Liver (tissue), 9 donors: ENCODE data around the gene NCAM1. TPM values are rescaled to one million over a fixed set of nuclear protein-coding genes. Genes with fewer than 3 reads are reported as not detected.
"Not testable (repeated sequence)": the region's sequence is repeated elsewhere in the genome, so short reads cannot be mapped to it uniquely, and the experiment has no call there.

Source experiments
- DNase-seq: peaks from one replicate; pipeline ENCODE4 v3.0.0-alpha.2; 2017; ENCODE audit warnings: low spot score
- H3K27ac ChIP-seq, 2 donors: one replicate each; pipeline ENCODE4 v1.7.0; 2013; ENCODE audit warnings: inconsistent platforms in 2 of 2, low read length in 2 of 2, control low read depth in 1 of 2, low read depth in 1 of 2, mild to moderate bottlenecking in 1 of 2
- H3K27me3 ChIP-seq, 4 donors: one replicate each; pipeline versions ENCODE4 v1.6.1 to v1.7.0; 2013; ENCODE audit warnings: low read length in 3 of 4, inconsistent platforms in 1 of 4, mild to moderate bottlenecking in 1 of 4, moderate library complexity in 1 of 4; ENCODE audit not compliant: control insufficient read depth in 4 of 4, insufficient read depth in 4 of 4
- H3K36me3 ChIP-seq, 4 donors: one replicate each; pipeline versions ENCODE4 v1.6.1 to v1.7.0; 2013; ENCODE audit warnings: low read length in 3 of 4, mild to moderate bottlenecking in 3 of 4, low read depth in 1 of 4, moderate library complexity in 1 of 4; ENCODE audit not compliant: control insufficient read depth in 4 of 4, insufficient read depth in 3 of 4
- H3K4me1 ChIP-seq, 4 donors: one replicate each; pipeline versions ENCODE4 v1.6.1 to v1.7.0; 2013; ENCODE audit warnings: low read length in 3 of 4, mild to moderate bottlenecking in 3 of 4, moderate library complexity in 1 of 4; ENCODE audit not compliant: control insufficient read depth in 4 of 4, insufficient read depth in 4 of 4
- H3K4me3 ChIP-seq, 3 donors: one replicate each; pipeline versions ENCODE4 v1.6.1 to v1.7.0; 2013; ENCODE audit warnings: low read length in 3 of 3, control low read depth in 1 of 3, low read depth in 1 of 3, mild to moderate bottlenecking in 1 of 3
- H3K9ac ChIP-seq, 2 donors: one replicate each; pipeline ENCODE4 v1.7.0; 2013; ENCODE audit warnings: low read length in 2 of 2, mild to moderate bottlenecking in 2 of 2, moderate library complexity in 2 of 2, control low read depth in 1 of 2, low read depth in 1 of 2
- H3K9me3 ChIP-seq, 4 donors: one replicate each; pipeline versions ENCODE4 v1.6.1 to v1.7.0; 2013; ENCODE audit warnings: low read length in 3 of 4; ENCODE audit not compliant: control insufficient read depth in 4 of 4
- ATF3 ChIP-seq: IDR thresholded peaks from 2 replicates; pipeline ENCODE4 v1.6.1; 2016; ENCODE audit warnings: antibody characterized with exemption
- CTCF ChIP-seq: fragments of 150-350 bp; IDR thresholded peaks from 2 replicates; pipeline ENCODE4 v1.5.1; 2017; ENCODE audit warnings: improper control_type of control experiment, low read depth, low read length; ENCODE audit not compliant: missing input control
- EGR1 ChIP-seq, 2 donors: IDR thresholded peaks; 2 replicates each; pipeline ENCODE4 v1.6.1; 2016 to 2018; ENCODE audit warnings: antibody characterized with exemption in 2 of 2, low read depth in 2 of 2
- FOXA1 ChIP-seq: IDR thresholded peaks from 2 replicates; pipeline ENCODE4 v1.6.1; 2016; ENCODE audit warnings: antibody characterized with exemption
- FOXA2 ChIP-seq: IDR thresholded peaks from 2 replicates; pipeline ENCODE4 v1.6.1; 2016; ENCODE audit warnings: antibody characterized with exemption
- GABPA ChIP-seq, 2 donors: IDR thresholded peaks in 1 of 2; conservative IDR thresholded peaks in 1 of 2; 2 replicates each; pipeline ENCODE4 v1.6.1; 2016; ENCODE audit warnings: antibody characterized with exemption in 2 of 2, mild to moderate bottlenecking in 1 of 2, moderate library complexity in 1 of 2
- HNF4A ChIP-seq, 2 donors: conservative IDR thresholded peaks; 2 replicates each; pipeline ENCODE4 v1.6.1; 2016; ENCODE audit warnings: antibody characterized with exemption in 2 of 2, mild to moderate bottlenecking in 2 of 2
- HNF4G ChIP-seq: IDR thresholded peaks from 2 replicates; pipeline ENCODE4 v1.6.1; 2016; ENCODE audit warnings: antibody characterized with exemption
- JUND ChIP-seq, 2 donors: IDR thresholded peaks; 2 replicates each; pipeline ENCODE4 v1.6.1; 2016; ENCODE audit warnings: antibody characterized with exemption in 2 of 2
- MAX ChIP-seq: IDR thresholded peaks from 2 replicates; pipeline ENCODE4 v1.6.1; 2016; ENCODE audit warnings: antibody characterized with exemption
- NR2F2 ChIP-seq: IDR thresholded peaks from 2 replicates; pipeline ENCODE4 v1.6.1; 2016; ENCODE audit warnings: antibody characterized with exemption
- RAD21 ChIP-seq, 2 donors: IDR thresholded peaks; 2 replicates each; pipeline ENCODE4 v1.6.1; 2016; ENCODE audit warnings: antibody characterized with exemption in 2 of 2, mild to moderate bottlenecking in 2 of 2
- REST ChIP-seq: IDR thresholded peaks from 2 replicates; pipeline ENCODE4 v1.6.1; 2016; ENCODE audit warnings: antibody characterized with exemption, mild to moderate bottlenecking
- RXRA ChIP-seq, 2 donors: IDR thresholded peaks; 2 replicates each; pipeline ENCODE4 v1.6.1; 2017 to 2018; ENCODE audit warnings: antibody characterized with exemption in 2 of 2, mild to moderate bottlenecking in 1 of 2
- SP1 ChIP-seq: IDR thresholded peaks from 2 replicates; pipeline ENCODE4 v1.6.1; 2018; ENCODE audit warnings: antibody characterized with exemption, mild to moderate bottlenecking
- TAF1 ChIP-seq: conservative IDR thresholded peaks from 2 replicates; pipeline ENCODE4 v1.6.1; 2016; ENCODE audit warnings: antibody characterized with exemption, mild to moderate bottlenecking
- YY1 ChIP-seq: IDR thresholded peaks from 2 replicates; pipeline ENCODE4 v1.6.1; 2016; ENCODE audit warnings: antibody characterized with exemption, mild to moderate bottlenecking
- ZBTB33 ChIP-seq: IDR thresholded peaks from 2 replicates; pipeline ENCODE4 v1.6.1; 2016; ENCODE audit warnings: antibody characterized with exemption
- WGBS: extraction: QIAGEN DNeasy Blood & Tissue Kit; methylation state at CpG from one replicate; pipeline ENCODE4 v1.1.7; 2013; 5-methylcytosine and 5-hydroxymethylcytosine counted together
- polyA plus RNA-seq, 2 donors: library from polyadenylated mRNA; stranded (reverse) in 1 of 2; unstranded in 1 of 2; fragments of 200-250 nt in 1 of 2; fragments of >200 nt in 1 of 2; fragmentation: Nextera tagmentation in 1 of 2; extraction: Ambion mirVana in 1 of 2; gene quantifications; one replicate each; pipeline versions ENCODE4 v1.2.1 to v1.2.3, GENCODE V29; 2013 to 2015
- total RNA-seq, 2 donors: library from RNA; depleted of rRNA; stranded (reverse); fragments of >200 nt; gene quantifications; one replicate each; pipeline ENCODE4 v1.2.3, GENCODE V29; 2014
- donor health status: healthy.
- donor health status: healthy.
- donor health status: healthy.
- donor health status: healthy.
- donor health status: healthy.

Gene NCAM1
- total and polyA plus RNA-seq, 4 donors: 0.65 to 2.1 (median 0.88) TPM

GRCh38 chr11:113048820-113049768, 87.9 kb downstream of the NCAM1 start:
- Histone ChIP-seq H3K27me3 (no peaks in the 10 kb centered on the region), H3K4me3 (no peak overlapping the region), H3K9ac (no peak overlapping the region), H3K9me3 (peaks cover 0 to 3% (median 1%) of the 10 kb centered on the region in 4 donors), H3K27ac (no peak overlapping the region), H3K36me3 (no peaks in the 10 kb centered on the region), H3K4me1 (no peaks in the 10 kb centered on the region)
- 84% methylated on average over 3 of the region's 3 CpGs for WGBS
- DNase-seq: no peak
- no peak for TF ChIP-seq RAD21 (IDR thresholded peaks at IDR 0.05)
- TF ChIP-seq ZBTB33: no peak
- TF ChIP-seq CTCF: no peak
- TF ChIP-seq HNF4G: no peak
- no peak for TF ChIP-seq EGR1 (IDR thresholded peaks at IDR 0.05; ENCODE audit: low read depth in 2 of 2)
- no peak for TF ChIP-seq FOXA2
- TF ChIP-seq FOXA1: no peak
- TF ChIP-seq TAF1: no peak
- TF ChIP-seq GABPA (IDR thresholded peaks at IDR 0.05 in 1 of 2, conservative IDR thresholded peaks at IDR 0.05 in 1 of 2): no peak
- no peak for TF ChIP-seq SP1
- no peak for TF ChIP-seq JUND (IDR thresholded peaks at IDR 0.05)
- TF ChIP-seq MAX: no peak
- TF ChIP-seq NR2F2: no peak
- TF ChIP-seq YY1: no peak
- TF ChIP-seq HNF4A (conservative IDR thresholded peaks at IDR 0.05): no peak
- TF ChIP-seq RXRA (IDR thresholded peaks at IDR 0.05): no peak
- TF ChIP-seq REST: no peak
- no peak for TF ChIP-seq ATF3

GRCh38 chr11:113053042-113053441, 91.8 kb downstream of the NCAM1 start:
- not testable (repeated sequence) for H3K27ac ChIP-seq, H3K4me1 ChIP-seq, H3K9ac ChIP-seq, H3K36me3 ChIP-seq, DNase-seq, H3K4me3 ChIP-seq, H3K9me3 ChIP-seq, H3K27me3 ChIP-seq
- 93% methylated on average over 2 of the region's 2 CpGs for WGBS
